Transverse colon (tissue), 4 donors: ENCODE results near the gene RNASEH1. TPM values are rescaled to one million over a fixed set of nuclear protein-coding genes. Genes with fewer than 3 reads are reported as not detected.
"Not testable (repeated sequence)": the region's sequence is repeated elsewhere in the genome, so short reads cannot be mapped to it uniquely, and the experiment has no call there.

Experiments used
- DNase-seq: peaks from one replicate; pipeline ENCODE4 v3.0.0-alpha.2; 2019
- H3K27ac ChIP-seq, 4 donors: fragments of 200-600 bp; sonication (generic); 2 replicates each; pipeline ENCODE4 v1.5.1; 2016 to 2018; ENCODE audit warnings: inconsistent platforms in 4 of 4
- H3K27me3 ChIP-seq: fragments of 200-600 bp; sonication (generic); 2 replicates; pipeline ENCODE4 v1.5.1; 2017; ENCODE audit warnings: inconsistent platforms
- H3K36me3 ChIP-seq, 4 donors: fragments of 200-600 bp; sonication (generic); 2 replicates each; pipeline ENCODE4 v1.5.1; 2017 to 2019; ENCODE audit warnings: inconsistent platforms in 4 of 4
- H3K4me1 ChIP-seq, 4 donors: fragments of 200-600 bp; sonication (generic); 2 replicates each; pipeline ENCODE4 v1.5.1; 2017 to 2020; ENCODE audit warnings: inconsistent platforms in 4 of 4
- H3K4me3 ChIP-seq, 4 donors: fragments of 200-600 bp; sonication (generic); 1 replicate in 1 of 4; 2 replicates in 3 of 4; pipeline versions ENCODE4 v1.5.1 to v1.6.1; 2017 to 2019; ENCODE audit warnings: inconsistent platforms in 4 of 4
- H3K9me3 ChIP-seq, 2 donors: fragments of 200-600 bp; sonication (generic); 2 replicates each; pipeline ENCODE4 v1.5.1; 2017 to 2019; ENCODE audit warnings: inconsistent platforms in 2 of 2
- EP300 ChIP-seq: sonication (generic); formaldehyde crosslinking; IDR thresholded peaks from one replicate; pipeline ENCODE4 v1.6.1; 2017; ENCODE audit warnings: antibody characterized with exemption, low read depth
- POLR2A ChIP-seq: fragments of 450-650 bp; IDR thresholded peaks from one replicate; pipeline ENCODE4 v1.6.1; 2016; ENCODE audit warnings: antibody characterized with exemption, mild to moderate bottlenecking, moderate library complexity
- POLR2AphosphoS5 ChIP-seq, 3 donors: sonication (generic); formaldehyde crosslinking; IDR thresholded peaks; one replicate each; pipeline ENCODE4 v1.6.1; 2016; ENCODE audit warnings: antibody characterized with exemption in 3 of 3
- WGBS, 2 donors: methylation state at CpG; one replicate each; pipeline ENCODE4 v1.1.5; 2018; ENCODE audit warnings: low coverage in 1 of 2; 5-methylcytosine and 5-hydroxymethylcytosine counted together
- in situ Hi-C, 4 donors: fragments of 200-750 bp; cut with MboI; loops; one replicate each; pipeline versions ENCODE4 v1.15.0 to v1.15.1; 2017; ENCODE audit warnings: low sequenced_read_pairs in 3 of 4, low pct_ligation_motif_present in 1 of 4, low pct_unique_long_range_greater_than_20kb in 1 of 4
- intact Hi-C: fragments of 100-400 bp; cut with DNase I; formaldehyde crosslinking; loops from one replicate; pipeline ENCODE4 v1.15.1; 2023; ENCODE audit warnings: low total_unique reads
- total RNA-seq, 4 donors: library from RNA; depleted of rRNA; stranded (reverse); fragments of >200 nt; gene quantifications; one replicate each; pipeline ENCODE4 v1.1.0, GENCODE V29; 2016
- TF ChIP-seq, protein P1 (sequence below), 5 experiments: fragments of 200-600 bp in 3 of 5; fragments of 450-650 bp in 2 of 5; sonication (generic) in 3 of 5; IDR thresholded peaks; 1 replicate in 2 of 5; 2 replicates in 3 of 5; pipeline ENCODE4 v1.5.1; 2016 to 2017; ENCODE audit warnings: antibody characterized with exemption in 5 of 5, inconsistent platforms in 3 of 5, mild to moderate bottlenecking in 2 of 5, moderate library complexity in 1 of 5

The RNASEH1 gene
- total RNA-seq, 4 donors from 2014 or later = 7.4 to 12.4 (median 11.0) TPM

DNA sequence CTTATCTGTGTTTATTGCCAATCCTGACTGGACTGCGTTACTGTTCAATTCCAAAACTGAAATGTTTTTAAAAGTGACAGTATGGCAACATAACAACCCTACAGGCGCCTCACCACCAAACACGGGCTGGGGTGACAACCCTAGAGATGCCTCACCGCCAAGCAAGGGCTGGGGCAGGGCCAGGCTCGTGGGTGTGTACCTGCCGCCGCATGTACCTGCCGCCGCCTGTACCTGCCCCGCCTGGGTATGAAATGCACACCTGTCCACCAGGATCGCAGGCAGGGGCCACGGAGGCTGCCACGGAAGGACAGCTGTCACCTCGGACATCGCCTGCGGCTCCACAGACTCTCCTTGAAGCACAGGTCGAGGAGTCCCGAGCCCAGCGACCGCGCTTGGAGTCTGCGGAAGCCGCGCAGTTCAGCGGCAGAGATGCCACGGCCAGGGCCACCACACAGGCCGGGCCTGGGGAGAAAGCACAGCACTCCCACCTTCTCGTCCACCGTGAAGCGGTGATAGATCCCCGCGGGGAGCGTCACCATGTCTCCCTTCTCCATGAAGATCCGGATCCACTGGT, 57.7 kb downstream of the RNASEH1 start:
- no peaks in the 10 kb centered on the region for H3K9me3 ChIP-seq
- peaks cover 0 to 2% (median under 1%) of the 10 kb centered on the region in 4 donors for H3K4me1 ChIP-seq
- DNase-seq = no peak
- 96 to 100% methylated on average over 1 to 33 of the region's 34 CpGs for WGBS, 2 donors
- intact Hi-C loops = no loop called here
- H3K27me3 ChIP-seq = no peaks in the 10 kb centered on the region
- H3K27ac ChIP-seq = no peak overlapping the region
- peaks cover 0 to 41% (median 16%) of the 10 kb centered on the region in 4 donors for H3K36me3 ChIP-seq
- in situ Hi-C loops = no loop called here
- H3K4me3 ChIP-seq = no peak overlapping the region
- TF ChIP-seq EP300 (no peak), POLR2A (no peak), POLR2AphosphoS5 (IDR thresholded peaks at IDR 0.05) (no peak)
- TF ChIP-seq, protein P1, sequence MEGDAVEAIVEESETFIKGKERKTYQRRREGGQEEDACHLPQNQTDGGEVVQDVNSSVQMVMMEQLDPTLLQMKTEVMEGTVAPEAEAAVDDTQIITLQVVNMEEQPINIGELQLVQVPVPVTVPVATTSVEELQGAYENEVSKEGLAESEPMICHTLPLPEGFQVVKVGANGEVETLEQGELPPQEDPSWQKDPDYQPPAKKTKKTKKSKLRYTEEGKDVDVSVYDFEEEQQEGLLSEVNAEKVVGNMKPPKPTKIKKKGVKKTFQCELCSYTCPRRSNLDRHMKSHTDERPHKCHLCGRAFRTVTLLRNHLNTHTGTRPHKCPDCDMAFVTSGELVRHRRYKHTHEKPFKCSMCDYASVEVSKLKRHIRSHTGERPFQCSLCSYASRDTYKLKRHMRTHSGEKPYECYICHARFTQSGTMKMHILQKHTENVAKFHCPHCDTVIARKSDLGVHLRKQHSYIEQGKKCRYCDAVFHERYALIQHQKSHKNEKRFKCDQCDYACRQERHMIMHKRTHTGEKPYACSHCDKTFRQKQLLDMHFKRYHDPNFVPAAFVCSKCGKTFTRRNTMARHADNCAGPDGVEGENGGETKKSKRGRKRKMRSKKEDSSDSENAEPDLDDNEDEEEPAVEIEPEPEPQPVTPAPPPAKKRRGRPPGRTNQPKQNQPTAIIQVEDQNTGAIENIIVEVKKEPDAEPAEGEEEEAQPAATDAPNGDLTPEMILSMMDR (IDR thresholded peaks at IDR 0.05) = no peak

DNA sequence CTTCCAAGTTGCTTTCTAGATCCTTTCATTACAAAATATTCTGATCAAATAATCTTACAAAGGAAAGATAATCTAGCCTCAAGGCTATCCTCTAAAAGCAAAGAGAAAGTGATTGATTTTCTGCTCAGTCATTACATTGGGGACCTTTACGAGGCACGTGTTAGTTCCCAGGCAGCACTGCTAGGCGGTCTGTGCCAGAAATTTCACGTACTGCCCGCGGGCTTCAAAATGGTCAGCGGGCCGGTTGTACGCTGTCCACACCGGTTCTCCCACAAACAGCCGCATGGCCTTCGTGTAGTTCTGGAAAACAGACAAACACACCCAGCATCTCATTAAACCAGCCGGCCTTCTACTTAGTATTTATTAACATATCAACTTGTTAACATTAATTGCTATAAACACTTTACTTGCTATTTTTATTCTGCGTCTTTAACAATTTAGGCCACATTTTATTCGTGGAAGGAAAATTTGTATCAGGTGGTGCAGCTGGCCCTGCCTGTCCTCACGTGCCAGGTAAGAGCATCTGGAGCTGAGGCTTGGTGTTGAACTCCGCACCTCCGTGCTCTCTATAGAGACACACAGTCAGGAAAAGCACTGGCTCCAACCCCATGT, 59.2 kb downstream of the RNASEH1 start:
- no peaks in the 10 kb centered on the region for H3K4me1 ChIP-seq
- WGBS, 2 donors = 96 to 99% methylated on average over 9 to 18 of the region's 18 CpGs
- intact Hi-C loops = no loop called here
- no peak overlapping the region for H3K27ac ChIP-seq
- H3K27me3 ChIP-seq = no peaks in the 10 kb centered on the region
- DNase-seq = no peak
- no peak for TF ChIP-seq EP300
- TF ChIP-seq, protein P1 (IDR thresholded peaks at IDR 0.05) = no peak
- TF ChIP-seq POLR2AphosphoS5 (IDR thresholded peaks at IDR 0.05) = no peak
- no peak for TF ChIP-seq POLR2A
- no peak overlapping the region for H3K4me3 ChIP-seq
- no peaks in the 10 kb centered on the region for H3K9me3 ChIP-seq
- H3K36me3 ChIP-seq = peaks cover 0 to 41% (median 16%) of the 10 kb centered on the region in 4 donors
- in situ Hi-C loops = no loop called here

DNA sequence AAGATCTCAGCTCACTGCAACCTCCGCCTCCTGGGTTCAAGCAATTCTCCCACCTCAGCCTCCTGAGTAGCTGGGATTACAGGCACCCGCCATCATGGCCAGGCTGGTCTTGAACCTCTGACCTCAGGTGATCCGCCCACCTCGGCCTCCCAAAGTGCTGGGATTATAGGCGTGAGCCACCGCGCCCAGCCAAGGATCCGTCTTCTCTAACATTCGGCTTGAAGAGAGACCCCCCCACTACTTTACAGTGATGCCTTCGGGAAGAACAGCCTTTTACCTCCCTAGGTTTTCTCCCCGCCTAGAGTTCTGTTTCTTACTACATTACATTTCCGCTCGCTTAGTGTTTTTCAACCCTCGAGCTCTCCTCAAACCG, 61.4 kb downstream of the RNASEH1 start:
- H3K4me3 ChIP-seq, H3K9me3 ChIP-seq, H3K27ac ChIP-seq, intact Hi-C loops, in situ Hi-C loops, H3K4me1 ChIP-seq, DNase-seq, H3K27me3 ChIP-seq: not testable (repeated sequence)
- peaks cover 0 to 41% (median 16%) of the 10 kb centered on the region in 4 donors for H3K36me3 ChIP-seq
- WGBS, 2 donors = 94 to 95% methylated on average over 10 to 15 of the region's 15 CpGs

Other genes with a start within 250 kb of the RNASEH1 start
- 10 to 100 TPM; 13.1 to 41.0 (median 27.4) TPM for gene EIPR1, start 180.5 kb downstream of the RNASEH1 start, total RNA-seq
- gene TRAPPC12, start 178.6 kb downstream of the RNASEH1 start, total RNA-seq = 100 to 1,000 TPM in 3 of 4 donors, 10 to 100 TPM in 1; 78.2 to 341 (median 183) TPM
- 100 to 1,000 TPM in 1 of 4 donors, 10 to 100 TPM in 3; 44.1 to 110 (median 78.1) TPM for gene ADI1, start 38.8 kb downstream of the RNASEH1 start, total RNA-seq
- 1,000 to 10,000 TPM; 1,279 to 3,433 (median 2,045) TPM for gene RPS7, start 16.9 kb upstream of the RNASEH1 start, total RNA-seq
- gene COLEC11, start 36.8 kb upstream of the RNASEH1 start, total RNA-seq = 1 to 10 TPM in 2 of 4 donors, not detected in 2; 1.6 to 2.0 TPM
- not detected for gene ALLC, start 99.9 kb upstream of the RNASEH1 start, total RNA-seq
- gene DCDC2C, start 145.2 kb upstream of the RNASEH1 start, total RNA-seq = not detected